Transverse colon (tissue), 3 donors: ENCODE results near the gene ZBTB20.

Experiments used
- EP300 ChIP-seq: sonication (generic); formaldehyde crosslinking; IDR thresholded peaks from one replicate; pipeline ENCODE4 v1.6.1; 2017; ENCODE audit warnings: antibody characterized with exemption, low read depth
- POLR2A ChIP-seq: fragments of 450-650 bp; IDR thresholded peaks from one replicate; pipeline ENCODE4 v1.6.1; 2016; ENCODE audit warnings: antibody characterized with exemption, mild to moderate bottlenecking, moderate library complexity
- POLR2AphosphoS5 ChIP-seq, 3 donors: sonication (generic); formaldehyde crosslinking; IDR thresholded peaks; one replicate each; pipeline ENCODE4 v1.6.1; 2016; ENCODE audit warnings: antibody characterized with exemption in 3 of 3

- TF ChIP-seq EP300, result no peak
- no peak for TF ChIP-seq POLR2A
- TF ChIP-seq POLR2AphosphoS5 (IDR thresholded peaks at IDR 0.05), result peak in 2 of 3 donors; percentile 24 to 37
Measured at GRCh38 chr3:115022199-115022598, 124.9 kb downstream of the ZBTB20 start.
